PC-3 (cell line): ENCODE results near the gene GULP1. TPM values are rescaled to one million over a fixed set of nuclear protein-coding genes. Genes with fewer than 3 reads are reported as not detected.

Experiments
- ATAC-seq: fragments of 200-7000 bp; cut with Tn5 transposase; 2 replicates; pipeline ENCODE4 v1.9.1; 2020; ENCODE audit warnings: mild to moderate bottlenecking, moderate library complexity
- BruUV-seq: library from RNA; stranded (reverse); fragments of 400-500 nt; replicated peaks from 2 replicates; lab custom pipeline; 2021; lab: Mats Ljungman, UMichigan
- CTCF ChIA-PET: fragments of 300-600 bp; sonication (Branson Sonifier 250); formaldehyde crosslinking; loops from one replicate; lab custom pipeline; 2022; ENCODE audit warnings: antibody characterized with exemption; lab: Charles Lee
- POLR2A ChIA-PET: fragments of 300-600 bp; sonication (Branson Sonifier 250); formaldehyde crosslinking; loops from one replicate; lab custom pipeline; 2022; ENCODE audit warnings: antibody characterized with exemption; ENCODE audit not compliant: unreplicated experiment; lab: Charles Lee
- DNase-seq: peaks from one replicate; pipeline ENCODE4 v3.0.0-alpha.2; 2015
- H2AFZ ChIP-seq: fragments of 300-600 bp; sonication (generic); 2 replicates; pipeline ENCODE4 v1.6.0; 2016; ENCODE audit warnings: antibody characterized with exemption, low read length
- H3F3A ChIP-seq: fragments of 300-600 bp; sonication (generic); one replicate; pipeline ENCODE4 v1.6.0; 2017; ENCODE audit warnings: antibody characterized with exemption, low read length, control low read depth, mild to moderate bottlenecking; ENCODE audit not compliant: unreplicated experiment
- H3K27ac ChIP-seq: fragments of 300-600 bp; sonication (generic); 2 replicates; pipeline ENCODE4 v1.5.1; 2016; ENCODE audit warnings: mild to moderate bottlenecking, low read length
- H3K27me3 ChIP-seq: fragments of 300-600 bp; sonication (generic); 2 replicates; pipeline ENCODE4 v1.6.1; 2016; ENCODE audit warnings: low read length, mixed read lengths
- H3K36me3 ChIP-seq: fragments of 300-600 bp; sonication (generic); 2 replicates; pipeline ENCODE4 v1.6.1; 2016; ENCODE audit warnings: low read depth, mixed run types, low read length, mixed read lengths
- H3K4me1 ChIP-seq: fragments of 300-600 bp; sonication (generic); 2 replicates; pipeline ENCODE4 v1.5.1; 2016; ENCODE audit warnings: low read length; ENCODE audit not compliant: insufficient read depth
- H3K4me2 ChIP-seq: fragments of 300-600 bp; sonication (generic); 2 replicates; pipeline ENCODE4 v1.6.0; 2016; ENCODE audit warnings: low read length
- H3K4me3 ChIP-seq: fragments of 300-600 bp; sonication (generic); 2 replicates; pipeline ENCODE4 v1.5.1; 2016; ENCODE audit warnings: mild to moderate bottlenecking, low read length, mixed read lengths
- H3K79me2 ChIP-seq: fragments of 300-600 bp; sonication (generic); 2 replicates; pipeline ENCODE4 v1.6.1; 2017; ENCODE audit warnings: low read length, mixed read lengths
- H3K9ac ChIP-seq: fragments of 300-600 bp; sonication (generic); 2 replicates; pipeline ENCODE4 v1.6.0; 2016; ENCODE audit warnings: mild to moderate bottlenecking, low read length
- H3K9me2 ChIP-seq: fragments of 300-600 bp; sonication (generic); replicated peaks from 2 replicates; pipeline ENCODE4 v1.6.1; 2016; ENCODE audit warnings: mixed run types, low read length, mixed read lengths
- H3K9me3 ChIP-seq: fragments of 300-600 bp; sonication (generic); 2 replicates; pipeline ENCODE4 v1.6.1; 2016; ENCODE audit warnings: low read length, mixed read lengths
- H4K20me1 ChIP-seq: fragments of 300-600 bp; sonication (generic); 2 replicates; pipeline ENCODE4 v1.6.1; 2016; ENCODE audit warnings: low read length, mixed read lengths
- CTCF ChIP-seq: fragments of 300-600 bp; sonication (generic); conservative IDR thresholded peaks from 2 replicates; pipeline ENCODE4 v1.5.1; 2017; ENCODE audit warnings: antibody characterized with exemption, low read depth, mild to moderate bottlenecking, low read length
- EZH2 ChIP-seq: fragments of 300-600 bp; sonication (generic); IDR thresholded peaks from one replicate; pipeline ENCODE4 v1.6.1; 2017; ENCODE audit warnings: antibody characterized with exemption, mild to moderate bottlenecking, low read length; ENCODE audit not compliant: unreplicated experiment
- EZH2phosphoT487 ChIP-seq: fragments of 300-600 bp; sonication (generic); IDR thresholded peaks from 2 replicates; pipeline ENCODE4 v1.6.1; 2018; ENCODE audit warnings: mild to moderate bottlenecking, antibody characterized with exemption, low read length, borderline replicate concordance
- intact Hi-C: fragments of 100-400 bp; cut with micrococcal nuclease; formaldehyde crosslinking; loops from 2 replicates; pipeline ENCODE4 v1.9.0; 2023
- total RNA-seq: library from RNA; depleted of rRNA; stranded (reverse); fragments of >200 nt; gene quantifications from 2 replicates; pipeline ENCODE4 v1.2.3, GENCODE V29; 2014

The GULP1 gene
- total RNA-seq, 1 experiment from 2014 or later: 25.5 TPM

- Histone ChIP-seq H3K79me2 (peaks cover 26% of the 10 kb centered on the region), H3K27me3 (no peaks in the 10 kb centered on the region), H3K36me3 (no peaks in the 10 kb centered on the region), H3K27ac (no peak overlapping the region), H3K9ac (no peak overlapping the region), H4K20me1 (no peaks in the 10 kb centered on the region), H3K4me1 (peaks cover 15% of the 10 kb centered on the region), H3K4me2 (no peak overlapping the region), H3K4me3 (no peak overlapping the region), H3K9me2 (no peaks in the 10 kb centered on the region), H3F3A (no peaks in the 10 kb centered on the region), H2AFZ (no peak overlapping the region), H3K9me3 (no peaks in the 10 kb centered on the region)
- no peak for DNase-seq
- ATAC-seq: no peak
- TF ChIP-seq CTCF (no peak), EZH2phosphoT487 (no peak), EZH2 (no peak)
- ChIA-PET POLR2A (no interaction called here), CTCF (no interaction called here)
- BruUV-seq: no TSS peak
- intact Hi-C loops: no loop called here
These were observed 36.7 kb downstream of the GULP1 start for GRCh38 chr2:188328419-188328818.

- Histone ChIP-seq H4K20me1 (no peaks in the 10 kb centered on the region), H3K4me3 (no peak overlapping the region), H3K27me3 (no peaks in the 10 kb centered on the region), H3K4me1 (no peaks in the 10 kb centered on the region), H3K79me2 (peaks cover 12% of the 10 kb centered on the region), H3F3A (no peaks in the 10 kb centered on the region), H3K9ac (no peak overlapping the region), H2AFZ (no peak overlapping the region), H3K27ac (no peak overlapping the region), H3K36me3 (no peaks in the 10 kb centered on the region), H3K4me2 (no peak overlapping the region), H3K9me2 (no peaks in the 10 kb centered on the region), H3K9me3 (no peaks in the 10 kb centered on the region)
- ATAC-seq (no peak), DNase-seq (no peak)
- BruUV-seq: no TSS peak
- ChIA-PET POLR2A (no interaction called here), CTCF (no interaction called here)
- intact Hi-C loops: no loop called here
- TF ChIP-seq EZH2: no peak
- no peak for TF ChIP-seq EZH2phosphoT487
- no peak for TF ChIP-seq CTCF
These were observed 38.8 kb downstream of the GULP1 start for GRCh38 chr2:188330316-188331053.

GRCh38 chr2:188332619-188333018 is 40.9 kb downstream of the GULP1 start:
- Histone ChIP-seq H3K36me3 (no peaks in the 10 kb centered on the region), H4K20me1 (no peaks in the 10 kb centered on the region), H3K9ac (no peak overlapping the region), H3K4me3 (no peak overlapping the region), H3K4me2 (no peak overlapping the region), H3K27me3 (no peaks in the 10 kb centered on the region), H3K9me2 (no peaks in the 10 kb centered on the region), H3K9me3 (no peaks in the 10 kb centered on the region), H3K4me1 (no peaks in the 10 kb centered on the region), H2AFZ (no peak overlapping the region), H3K27ac (no peak overlapping the region), H3K79me2 (no peaks in the 10 kb centered on the region), H3F3A (no peaks in the 10 kb centered on the region)
- TF ChIP-seq EZH2phosphoT487 (no peak), CTCF (no peak), EZH2 (no peak)
- intact Hi-C loops: no loop called here
- POLR2A ChIA-PET: no interaction called here
- DNase-seq: no peak
- CTCF ChIA-PET: no interaction called here
- no TSS peak for BruUV-seq
- ATAC-seq: no peak
